SK-N-SH (cell line): ENCODE measurements around the gene SFRP2. TPM values are rescaled to one million over a fixed set of nuclear protein-coding genes. Genes with fewer than 3 reads are reported as not detected.

Source experiments
- CTCF ChIA-PET: fragments of 300-600, 350-600 bp; formaldehyde crosslinking; extraction: SDS; loops from one replicate; lab custom pipeline; 2021; lab: Yijun Ruan, JAX
- POLR2A ChIA-PET: fragments of 350-600 bp; sonication (Branson Sonifier 250); formaldehyde crosslinking; extraction: SDS; loops from one replicate; lab custom pipeline; 2020; ENCODE audit warnings: antibody characterized with exemption, inconsistent platforms; lab: Yijun Ruan, JAX
- DNase-seq: peaks from one replicate; pipeline ENCODE4 v3.0.0; 2012
- H2AFZ ChIP-seq: fragments of 200-600 bp; sonication (generic); 2 replicates; pipeline ENCODE4 v1.8.1; 2016; ENCODE audit warnings: antibody characterized with exemption, mild to moderate bottlenecking, low read depth
- H3F3A ChIP-seq: fragments of 200-600 bp; sonication (generic); replicated peaks from 2 replicates; pipeline ENCODE3; 2016; ENCODE audit warnings: antibody characterized with exemption, mild to moderate bottlenecking; ENCODE audit not compliant: insufficient read depth
- H3K27ac ChIP-seq, 2 experiments: fragments of 200-500 bp in 1 of 2; fragments of 200-600 bp in 1 of 2; sonication (Bioruptor generic) in 1 of 2; sonication (generic), shearing (Covaris generic) in 1 of 2; 2 replicates each; pipeline versions ENCODE4 v1.5.1 to v1.6.1; 2014 to 2016; ENCODE audit warnings: low read depth in 2 of 2, inconsistent platforms in 1 of 2, low read length in 1 of 2, mild to moderate bottlenecking in 1 of 2, mixed read lengths in 1 of 2
- H3K27me3 ChIP-seq: fragments of 200-600 bp; sonication (generic), shearing (Covaris generic); 2 replicates; pipeline ENCODE4 v1.6.1; 2016; ENCODE audit warnings: mixed run types; ENCODE audit not compliant: insufficient read depth
- H3K36me3 ChIP-seq, 2 experiments: fragments of 200-500 bp in 1 of 2; fragments of 200-600 bp in 1 of 2; sonication (Bioruptor generic) in 1 of 2; sonication (generic) in 1 of 2; replicated peaks in 1 of 2; 2 replicates each; pipeline versions ENCODE3 to v1.5.1; 2014 to 2016; ENCODE audit warnings: low read length in 1 of 2, mild to moderate bottlenecking in 1 of 2; ENCODE audit not compliant: insufficient read depth in 2 of 2, control insufficient read depth in 1 of 2
- H3K4me1 ChIP-seq, 2 experiments: fragments of 200-500 bp in 1 of 2; fragments of 200-600 bp in 1 of 2; sonication (Bioruptor generic) in 1 of 2; sonication (generic), shearing (Covaris generic) in 1 of 2; 2 replicates each; pipeline versions ENCODE4 v1.5.1 to v1.6.1; 2014 to 2016; ENCODE audit warnings: low read depth in 1 of 2, low read length in 1 of 2, mixed run types in 1 of 2; ENCODE audit not compliant: insufficient read depth in 2 of 2, control insufficient read depth in 1 of 2
- H3K4me2 ChIP-seq: fragments of 200-600 bp; sonication (generic), shearing (Covaris generic); 2 replicates; pipeline ENCODE4 v1.6.1; 2017; ENCODE audit warnings: mixed run types
- H3K4me3 ChIP-seq, 2 experiments: fragments of 200-500 bp in 1 of 2; fragments of 200-600 bp in 1 of 2; sonication (Bioruptor generic) in 1 of 2; sonication (generic), shearing (Covaris generic) in 1 of 2; 2 replicates each; pipeline versions ENCODE4 v1.5.1 to v1.8.1; 2014 to 2016; ENCODE audit warnings: low read depth in 2 of 2, inconsistent platforms in 1 of 2, low read length in 1 of 2, mild to moderate bottlenecking in 1 of 2, mixed read lengths in 1 of 2, moderate library complexity in 1 of 2
- H3K79me2 ChIP-seq: fragments of 200-600 bp; sonication (generic); 2 replicates; pipeline ENCODE4 v1.8.1; 2017; ENCODE audit warnings: mild to moderate bottlenecking; ENCODE audit not compliant: insufficient read depth
- H3K9ac ChIP-seq: fragments of 200-600 bp; sonication (generic); 2 replicates; pipeline ENCODE4 v1.6.1; 2017; ENCODE audit warnings: mixed run types
- H3K9me2 ChIP-seq: fragments of 200-600 bp; sonication (generic); 2 replicates; pipeline ENCODE4 v1.6.1; 2017; ENCODE audit warnings: mixed run types
- H3K9me3 ChIP-seq: fragments of 200-600 bp; sonication (generic); 2 replicates; pipeline ENCODE4 v1.6.1; 2017; ENCODE audit warnings: mixed run types, mild to moderate bottlenecking, moderate library complexity
- H4K20me1 ChIP-seq: fragments of 200-600 bp; sonication (generic); 2 replicates; pipeline ENCODE4 v1.6.1; 2017; ENCODE audit warnings: mild to moderate bottlenecking, mixed run types; ENCODE audit not compliant: insufficient read depth
- CHD2 ChIP-seq: fragments of 150-350 bp; IDR thresholded peaks from 2 replicates; pipeline ENCODE4 v1.6.1; 2018; ENCODE audit warnings: low read length; ENCODE audit not compliant: partially characterized antibody
- ELF1 ChIP-seq: IDR thresholded peaks from 2 replicates; pipeline ENCODE4 v1.4.0; 2012
- EP300 ChIP-seq, 2 experiments: IDR thresholded peaks; 2 replicates each; pipeline versions ENCODE4 v1.4.0 to v1.6.1; 2012; ENCODE audit warnings: borderline replicate concordance in 1 of 2, low read depth in 1 of 2, low read length in 1 of 2
- FOXM1 ChIP-seq: IDR thresholded peaks from 2 replicates; pipeline ENCODE4 v1.4.0; 2012; ENCODE audit warnings: low read depth, mild to moderate bottlenecking
- GABPA ChIP-seq: IDR thresholded peaks from 2 replicates; pipeline ENCODE4 v1.4.0; 2012; ENCODE audit warnings: low read depth, mild to moderate bottlenecking
- GATA2 ChIP-seq: sonication (generic); formaldehyde crosslinking; IDR thresholded peaks from 2 replicates; pipeline ENCODE4 v1.5.0; 2020; ENCODE audit warnings: mild to moderate bottlenecking, missing genetic modification reagents
- IRF3 ChIP-seq: fragments of 150-350 bp; IDR thresholded peaks from 2 replicates; pipeline ENCODE4 v1.6.1; 2016; ENCODE audit warnings: mild to moderate bottlenecking, low read depth, low read length
- MAX ChIP-seq: IDR thresholded peaks from 2 replicates; pipeline ENCODE4 v1.4.0; 2012; ENCODE audit warnings: low read depth
- MXI1 ChIP-seq: IDR thresholded peaks from 2 replicates; pipeline ENCODE4 v1.6.1; 2012; ENCODE audit warnings: mild to moderate bottlenecking, low read depth, low read length, improper control_type of control experiment
- NFIC ChIP-seq: IDR thresholded peaks from 2 replicates; pipeline ENCODE4 v1.4.0; 2012; ENCODE audit warnings: borderline replicate concordance
- NRF1 ChIP-seq: IDR thresholded peaks from 2 replicates; pipeline ENCODE4 v1.6.1; 2012; ENCODE audit warnings: low read depth, mild to moderate bottlenecking, low read length
- POLR2AphosphoS5 ChIP-seq: IDR thresholded peaks from 2 replicates; pipeline ENCODE4 v1.6.1; 2012; ENCODE audit warnings: low read depth, low read length
- RFX5 ChIP-seq: IDR thresholded peaks from 2 replicates; pipeline ENCODE4 v1.6.1; 2012; ENCODE audit warnings: mild to moderate bottlenecking, improper control_type of control experiment, low read length
- RXRA ChIP-seq: IDR thresholded peaks from 2 replicates; pipeline ENCODE4 v1.4.0; 2012; ENCODE audit warnings: low read depth, mild to moderate bottlenecking, borderline replicate concordance
- SIN3A ChIP-seq: IDR thresholded peaks from 2 replicates; pipeline ENCODE4 v1.6.1; 2012; ENCODE audit warnings: low read depth, mild to moderate bottlenecking, low read length, moderate library complexity, borderline replicate concordance
- TAF1 ChIP-seq: IDR thresholded peaks from 2 replicates; pipeline ENCODE4 v1.6.1; 2012; ENCODE audit warnings: low read depth, mild to moderate bottlenecking, low read length, moderate library complexity, borderline replicate concordance
- TCF12 ChIP-seq: IDR thresholded peaks from 2 replicates; pipeline ENCODE4 v1.4.0; 2012
- TEAD4 ChIP-seq: IDR thresholded peaks from 2 replicates; pipeline ENCODE4 v1.4.0; 2012; ENCODE audit warnings: mild to moderate bottlenecking, borderline replicate concordance; ENCODE audit not compliant: insufficient read depth
- USF2 ChIP-seq: fragments of 150-350 bp; IDR thresholded peaks from 2 replicates; pipeline ENCODE4 v1.6.1; 2017; ENCODE audit warnings: antibody characterized with exemption, low read length, low read depth, borderline replicate concordance
- YY1 ChIP-seq: IDR thresholded peaks from 2 replicates; pipeline ENCODE4 v1.4.0; 2012; ENCODE audit warnings: low read depth, mild to moderate bottlenecking
- polyA plus RNA-seq, 3 experiments: library from polyadenylated mRNA; depleted of rRNA; stranded (reverse); fragments of >200 nt; gene quantifications; 2 replicates each; pipeline ENCODE4 v1.2.3, GENCODE V29; 2012

Gene SFRP2
- polyA plus RNA-seq, 1 of the 3 experiments (the other 2 are of a cell fraction), result not detected

- Histone ChIP-seq H3K4me1 (no peaks in the 10 kb centered on the region), H3K4me3 (no peak overlapping the region), H3K9me3 (no peaks in the 10 kb centered on the region), H3K9me2 (no peaks in the 10 kb centered on the region), H3K27me3 (no peaks in the 10 kb centered on the region), H3K9ac (no peak overlapping the region), H2AFZ (no peak overlapping the region), H3K36me3 (no peaks in the 10 kb centered on the region), H3K27ac (no peak overlapping the region), H4K20me1 (no peaks in the 10 kb centered on the region), H3K4me2 (no peak overlapping the region), H3K79me2 (no peaks in the 10 kb centered on the region), H3F3A (no peaks in the 10 kb centered on the region)
- DNase-seq, result no peak
- no peak for TF ChIP-seq FOXM1
- TF ChIP-seq TAF1, result no peak
- no peak for TF ChIP-seq EP300 (IDR thresholded peaks at IDR 0.05; ENCODE audit: borderline replicate concordance in 1 of 2, low read depth in 1 of 2, low read length in 1 of 2)
- TF ChIP-seq CHD2, result no peak
- TF ChIP-seq MXI1, result no peak
- no peak for TF ChIP-seq TEAD4
- no peak for TF ChIP-seq GABPA
- no peak for TF ChIP-seq RXRA
- no peak for TF ChIP-seq GATA2 (CRISPR knock-in tag)
- no peak for TF ChIP-seq IRF3
- TF ChIP-seq MAX, result no peak
- TF ChIP-seq YY1, result no peak
- TF ChIP-seq RFX5, result no peak
- TF ChIP-seq ELF1, result no peak
- TF ChIP-seq SIN3A, result no peak
- TF ChIP-seq POLR2AphosphoS5, result no peak
- TF ChIP-seq NRF1, result no peak
- TF ChIP-seq TCF12, result no peak
- TF ChIP-seq USF2, result no peak
- TF ChIP-seq NFIC, result no peak
- ChIA-PET CTCF (no interaction called here), POLR2A (no interaction called here)
Measured at GRCh38 chr4:153771046-153771445, 17.8 kb downstream of the SFRP2 start.
